Mucosa of stomach (tissue), 1 donor: Measurements from ENCODE around the gene B3GLCT.
"Not testable (repeated sequence)": the region's sequence is repeated elsewhere in the genome, so short reads cannot be mapped to it uniquely, and the experiment has no call there.

Experiments used
- H3K27me3 ChIP-seq: one replicate; pipeline ENCODE4 v1.7.0; 2013; ENCODE audit warnings: mild to moderate bottlenecking, low read length; ENCODE audit not compliant: control insufficient read depth, insufficient read depth
- H3K36me3 ChIP-seq: one replicate; pipeline ENCODE4 v1.7.0; 2013; ENCODE audit warnings: low read length; ENCODE audit not compliant: control insufficient read depth, insufficient read depth
- H3K4me1 ChIP-seq: one replicate; pipeline ENCODE4 v1.7.0; 2013; ENCODE audit warnings: mild to moderate bottlenecking, low read length; ENCODE audit not compliant: control insufficient read depth, insufficient read depth
- H3K4me3 ChIP-seq: one replicate; pipeline ENCODE4 v1.7.0; 2013; ENCODE audit warnings: low read length
- H3K9ac ChIP-seq: one replicate; pipeline ENCODE4 v1.7.0; 2013; ENCODE audit warnings: mild to moderate bottlenecking, low read length, moderate library complexity
- H3K9me3 ChIP-seq: one replicate; pipeline ENCODE4 v1.7.0; 2013; ENCODE audit warnings: mild to moderate bottlenecking, low read length, moderate library complexity; ENCODE audit not compliant: control insufficient read depth
- donor health status: Pancreatic carcinoma.

B3GLCT gene

DNA sequence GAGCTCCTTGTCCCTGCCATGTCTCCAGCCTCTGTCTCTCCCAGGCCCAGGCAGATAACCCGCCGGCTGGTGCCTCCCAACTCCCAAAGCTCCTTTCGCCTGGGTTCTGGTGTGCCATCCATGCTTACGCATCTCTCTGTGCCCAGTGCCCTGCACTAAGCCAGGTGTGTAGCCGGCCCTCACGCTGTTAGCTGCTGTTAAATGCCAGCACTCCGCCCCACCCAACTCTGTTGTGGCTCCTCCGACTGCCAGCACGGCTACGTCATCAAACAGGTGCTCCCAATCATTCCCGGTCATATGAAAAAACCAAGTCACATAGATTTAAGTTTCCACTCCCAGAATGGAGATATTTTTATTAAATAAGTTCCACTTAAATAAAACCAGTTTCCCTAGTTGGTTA is 31.0 kb upstream of the B3GLCT start:
- H3K27me3 ChIP-seq = no peaks in the 10 kb centered on the region
- H3K9me3 ChIP-seq = no peaks in the 10 kb centered on the region
- H3K36me3 ChIP-seq = no peaks in the 10 kb centered on the region
- H3K4me1 ChIP-seq = no peaks in the 10 kb centered on the region
- no peak overlapping the region for H3K9ac ChIP-seq
- H3K4me3 ChIP-seq = no peak overlapping the region

DNA sequence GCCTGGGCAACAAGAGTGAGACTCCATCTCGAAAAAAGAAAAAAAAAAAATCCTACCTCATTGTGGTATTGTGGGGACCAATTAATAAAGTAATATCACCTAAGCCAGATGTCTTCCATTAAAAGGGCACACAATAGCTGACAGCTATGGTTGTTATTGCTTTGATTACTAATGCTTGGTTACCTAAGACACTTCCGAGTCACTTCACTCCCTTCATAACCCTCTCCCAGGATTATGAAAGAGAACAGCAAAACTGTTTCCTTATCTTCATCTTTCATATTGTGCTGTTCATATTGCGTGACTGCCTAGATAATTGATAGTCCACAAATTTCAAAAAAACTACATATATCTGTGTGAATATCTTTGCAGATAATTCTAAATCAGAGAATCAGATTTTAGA is 27.8 kb upstream of the B3GLCT start:
- no peaks in the 10 kb centered on the region for H3K9me3 ChIP-seq
- no peak overlapping the region for H3K4me3 ChIP-seq
- H3K36me3 ChIP-seq = no peaks in the 10 kb centered on the region
- H3K27me3 ChIP-seq = no peaks in the 10 kb centered on the region
- no peaks in the 10 kb centered on the region for H3K4me1 ChIP-seq
- H3K9ac ChIP-seq = no peak overlapping the region

DNA sequence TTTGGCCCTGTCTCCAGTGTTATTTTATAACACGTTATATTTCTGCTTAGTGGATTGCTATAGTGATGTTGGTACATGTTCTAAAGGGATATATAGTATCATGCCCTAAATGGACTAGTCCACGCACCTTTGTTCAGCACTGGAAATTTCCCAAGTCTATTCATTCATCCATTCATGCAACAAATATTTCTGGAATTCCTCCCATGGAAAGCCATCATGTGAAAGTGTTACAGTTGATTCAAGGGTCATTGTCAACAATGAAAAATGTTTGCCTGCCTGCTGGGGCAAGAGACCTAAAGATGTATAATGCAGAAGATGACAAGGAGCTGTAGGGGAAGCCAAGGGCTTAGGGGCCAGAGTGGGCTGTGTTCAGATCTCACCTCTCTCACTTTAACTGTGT is 27.2 kb upstream of the B3GLCT start:
- H3K4me3 ChIP-seq = no peak overlapping the region
- H3K36me3 ChIP-seq = no peaks in the 10 kb centered on the region
- no peaks in the 10 kb centered on the region for H3K4me1 ChIP-seq
- no peaks in the 10 kb centered on the region for H3K27me3 ChIP-seq
- H3K9me3 ChIP-seq = no peaks in the 10 kb centered on the region
- H3K9ac ChIP-seq = no peak overlapping the region

DNA sequence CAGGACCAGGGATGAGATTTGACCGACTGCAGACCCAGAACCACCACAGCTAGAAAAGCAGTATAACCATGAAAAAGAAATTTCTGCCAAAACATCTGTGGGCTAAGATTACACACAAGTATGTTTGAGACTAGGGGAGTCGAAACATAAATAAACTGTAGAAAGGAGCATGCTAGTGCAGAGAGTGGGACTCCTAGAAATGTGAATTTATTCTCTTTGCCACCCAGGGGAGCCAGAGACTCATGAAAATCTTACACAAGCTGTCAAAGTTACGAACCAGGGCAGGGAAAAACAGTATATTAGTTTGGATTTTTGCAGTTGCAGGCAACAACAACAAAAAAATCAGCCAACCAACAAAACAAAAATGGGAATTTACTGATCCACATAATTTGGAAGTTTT is 25.8 kb upstream of the B3GLCT start:
- Histone ChIP-seq H3K9me3 (no peaks in the 10 kb centered on the region), H3K27me3 (no peaks in the 10 kb centered on the region), H3K4me3 (no peak overlapping the region), H3K9ac (no peak overlapping the region), H3K36me3 (no peaks in the 10 kb centered on the region), H3K4me1 (no peaks in the 10 kb centered on the region)

DNA sequence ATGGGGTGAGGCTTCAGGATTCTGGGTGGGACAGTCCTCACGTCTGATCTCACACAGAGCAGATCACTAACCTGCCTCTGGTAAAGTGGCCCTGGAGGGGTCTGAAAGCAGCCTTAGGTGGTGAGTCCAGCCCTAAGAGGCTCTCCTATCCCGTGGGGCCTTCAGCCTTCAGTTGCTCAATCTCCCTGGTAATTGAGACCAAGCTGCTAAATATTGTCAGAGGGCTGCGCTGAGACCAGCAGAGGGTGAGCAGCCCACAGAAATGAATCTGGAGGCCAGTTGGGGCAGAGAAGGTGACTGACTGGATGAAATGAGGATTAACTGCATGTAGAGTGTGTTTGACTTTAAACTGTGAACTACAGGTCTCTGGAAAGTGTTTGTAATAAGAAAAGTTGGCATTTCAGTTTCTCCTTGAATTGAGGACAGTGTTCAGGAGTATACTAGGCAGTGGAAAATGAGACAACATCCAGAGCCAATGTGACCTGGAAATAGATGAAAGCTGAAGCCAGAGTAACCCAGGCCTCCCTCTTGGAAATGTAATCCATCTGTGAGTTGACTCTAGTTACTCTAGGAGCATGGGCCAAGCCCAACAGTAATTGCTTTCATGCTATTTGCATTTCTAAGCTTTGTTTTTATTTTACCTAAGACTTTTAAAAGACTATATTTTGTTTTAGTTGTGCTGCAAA is 23.8 kb upstream of the B3GLCT start:
- Histone ChIP-seq H3K9me3 (no peaks in the 10 kb centered on the region), H3K4me3 (no peak overlapping the region), H3K9ac (no peak overlapping the region), H3K36me3 (no peaks in the 10 kb centered on the region), H3K27me3 (no peaks in the 10 kb centered on the region), H3K4me1 (no peaks in the 10 kb centered on the region)

DNA sequence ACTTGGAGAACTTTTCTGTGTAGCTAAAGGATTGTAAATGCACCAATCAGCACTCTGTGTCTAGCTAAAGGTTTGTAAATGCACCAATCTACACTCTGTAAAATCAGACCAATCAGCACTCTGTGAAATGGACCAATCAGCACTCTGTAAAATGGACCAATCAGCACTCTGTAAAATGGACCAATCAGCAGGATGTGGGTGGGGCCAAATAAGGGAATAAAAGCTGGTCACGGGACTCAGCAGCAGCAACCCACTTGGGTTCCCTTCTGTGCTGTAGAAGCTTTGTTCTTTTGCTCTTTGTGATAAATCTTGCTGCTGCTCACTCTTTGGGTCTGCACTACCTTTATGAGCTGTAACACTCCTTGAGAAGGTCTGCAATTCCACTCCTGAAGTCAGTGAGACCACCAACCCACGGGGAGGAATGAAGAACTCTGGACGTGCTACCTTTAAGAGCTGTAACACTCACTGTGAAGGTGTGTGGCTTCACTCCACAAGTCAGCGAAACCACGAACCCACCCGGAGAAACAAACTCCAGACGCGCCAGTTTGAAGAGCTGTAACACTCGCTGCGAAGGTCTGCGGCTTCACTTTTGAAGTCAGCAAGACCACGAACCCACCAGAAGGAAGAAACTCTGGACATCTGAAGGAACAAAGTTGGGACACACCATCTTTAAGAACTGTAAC is 21.8 kb upstream of the B3GLCT start:
- not testable (repeated sequence) for H3K27me3 ChIP-seq, H3K4me1 ChIP-seq, H3K9ac ChIP-seq, H3K4me3 ChIP-seq, H3K36me3 ChIP-seq, H3K9me3 ChIP-seq

DNA sequence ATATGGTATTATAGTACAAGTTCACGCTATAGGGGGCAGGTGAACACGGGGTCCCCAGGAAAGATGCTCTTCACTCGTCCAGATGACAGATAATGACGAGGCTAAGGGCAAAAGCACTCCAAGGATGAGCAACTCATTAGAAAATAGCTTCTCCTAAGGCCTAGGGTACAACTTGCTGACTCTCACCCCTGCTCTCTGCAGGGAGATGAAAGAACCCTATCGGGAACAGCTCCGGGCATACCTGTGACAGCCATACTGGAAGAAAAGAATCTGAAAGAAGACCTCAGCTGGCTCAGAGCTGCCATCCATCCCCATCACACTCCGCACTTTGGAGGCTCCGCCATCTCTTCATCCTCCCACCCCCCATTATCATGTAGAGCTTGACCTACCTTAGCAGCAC is 20.5 kb upstream of the B3GLCT start:
- Histone ChIP-seq H3K4me3 (no peak overlapping the region), H3K27me3 (no peaks in the 10 kb centered on the region), H3K4me1 (no peaks in the 10 kb centered on the region), H3K9me3 (no peaks in the 10 kb centered on the region), H3K36me3 (no peaks in the 10 kb centered on the region), H3K9ac (no peak overlapping the region)

DNA sequence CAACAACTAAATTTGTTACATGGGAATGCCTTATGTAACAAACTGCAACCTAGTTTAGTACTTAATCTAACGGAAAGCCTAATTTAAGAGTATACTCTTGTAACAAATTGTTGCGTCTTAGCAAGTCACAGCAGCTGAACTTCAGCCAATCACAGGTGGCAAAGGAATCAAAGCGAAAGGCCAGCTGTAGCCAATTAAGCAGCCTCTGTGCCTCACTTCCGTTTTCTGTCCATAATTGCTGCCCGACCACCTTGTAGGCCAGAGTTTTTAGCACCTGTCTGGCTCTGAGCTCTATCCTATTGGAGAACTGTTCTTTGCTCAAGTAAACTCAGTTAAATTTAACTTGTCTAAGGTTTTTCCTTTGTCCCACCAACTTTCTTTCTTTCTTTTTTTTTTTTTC is 20.0 kb upstream of the B3GLCT start:
- no peaks in the 10 kb centered on the region for H3K4me1 ChIP-seq

DNA sequence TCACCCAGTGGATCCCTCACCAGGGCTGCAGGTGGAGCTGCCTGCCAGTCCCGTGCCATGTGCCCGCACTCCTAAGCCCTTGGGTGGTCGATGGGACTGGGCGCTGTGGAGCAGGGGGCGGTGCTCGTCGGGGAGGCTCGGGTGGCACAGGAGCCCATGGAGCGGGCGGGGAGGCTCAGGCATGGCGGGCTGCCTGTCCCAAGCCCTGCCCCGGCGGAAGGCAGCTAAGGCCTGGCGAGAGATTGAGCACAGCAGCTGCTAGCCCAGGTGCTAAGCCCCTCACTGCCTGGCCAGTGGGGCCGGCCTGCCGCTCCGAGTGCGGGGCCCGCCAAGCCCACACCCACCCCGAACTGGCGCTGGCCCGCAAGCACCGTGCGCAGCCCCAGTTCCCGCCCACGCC is 16.8 kb upstream of the B3GLCT start:
- no peaks in the 10 kb centered on the region for H3K4me1 ChIP-seq
- no peak overlapping the region for H3K4me3 ChIP-seq

More for the DNA sequence above, 20.0 kb upstream of the B3GLCT start:
- no peak overlapping the region for H3K9ac ChIP-seq
- H3K4me3 ChIP-seq = no peak overlapping the region
- no peaks in the 10 kb centered on the region for H3K9me3 ChIP-seq
- H3K36me3 ChIP-seq = no peaks in the 10 kb centered on the region
- no peaks in the 10 kb centered on the region for H3K27me3 ChIP-seq

DNA sequence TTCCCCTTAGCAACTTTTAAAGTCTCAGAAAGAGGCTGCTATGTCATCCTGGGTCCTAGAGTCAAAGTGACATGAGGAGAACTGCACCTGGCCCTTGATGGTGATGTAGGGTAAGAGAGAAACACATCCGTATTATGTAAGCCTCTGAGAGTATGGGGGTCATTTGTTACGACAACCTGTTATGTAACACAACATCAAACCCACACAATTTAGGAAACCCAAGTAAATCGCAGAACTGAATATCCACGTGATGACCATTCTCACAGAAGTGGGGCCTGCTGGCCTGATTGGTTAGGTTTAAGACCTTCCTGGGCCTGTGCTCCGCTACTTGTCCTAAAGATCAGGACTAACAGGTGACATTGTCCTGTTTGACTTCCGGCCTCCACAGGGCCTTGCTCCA is 15.3 kb upstream of the B3GLCT start:
- Histone ChIP-seq H3K4me1 (no peaks in the 10 kb centered on the region), H3K4me3 (no peak overlapping the region), H3K27me3 (no peaks in the 10 kb centered on the region), H3K9me3 (no peaks in the 10 kb centered on the region), H3K36me3 (no peaks in the 10 kb centered on the region), H3K9ac (no peak overlapping the region)

More for the DNA sequence above, 16.8 kb upstream of the B3GLCT start:
- Histone ChIP-seq H3K9ac (no peak overlapping the region), H3K36me3 (no peaks in the 10 kb centered on the region), H3K27me3 (no peaks in the 10 kb centered on the region), H3K9me3 (no peaks in the 10 kb centered on the region)

DNA sequence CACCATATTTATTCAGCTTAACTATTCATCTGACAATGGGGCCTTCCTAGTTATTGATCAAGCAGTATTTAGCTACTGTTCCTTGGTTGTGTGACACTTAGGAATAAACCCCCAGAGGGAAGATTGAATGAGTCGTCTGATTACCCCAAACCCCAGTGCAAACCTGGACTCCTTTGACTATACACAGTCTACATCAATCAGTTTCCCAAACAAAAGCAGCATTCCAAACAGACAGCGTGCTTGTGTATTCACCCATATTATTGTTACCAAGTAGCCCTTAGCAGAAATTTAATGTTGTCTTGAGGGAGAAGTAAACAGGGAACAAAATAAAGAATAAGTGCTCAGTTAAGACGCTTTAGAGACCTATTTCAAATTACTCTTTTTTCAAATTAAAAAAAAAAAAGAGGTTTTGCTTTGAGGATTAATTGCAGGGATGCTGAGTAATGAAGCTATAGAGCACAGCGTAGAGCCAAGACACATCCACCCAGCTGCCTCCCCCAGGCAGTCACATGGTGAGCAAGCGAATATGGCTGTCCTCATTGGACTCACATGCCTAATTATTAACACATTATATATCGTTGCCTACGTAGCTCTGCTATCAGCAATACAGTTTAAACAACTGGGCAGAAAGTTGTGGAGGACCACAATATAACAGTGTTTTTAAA is 14.7 kb upstream of the B3GLCT start:
- no peaks in the 10 kb centered on the region for H3K9me3 ChIP-seq
- H3K9ac ChIP-seq = no peak overlapping the region
- H3K27me3 ChIP-seq = no peaks in the 10 kb centered on the region

DNA sequence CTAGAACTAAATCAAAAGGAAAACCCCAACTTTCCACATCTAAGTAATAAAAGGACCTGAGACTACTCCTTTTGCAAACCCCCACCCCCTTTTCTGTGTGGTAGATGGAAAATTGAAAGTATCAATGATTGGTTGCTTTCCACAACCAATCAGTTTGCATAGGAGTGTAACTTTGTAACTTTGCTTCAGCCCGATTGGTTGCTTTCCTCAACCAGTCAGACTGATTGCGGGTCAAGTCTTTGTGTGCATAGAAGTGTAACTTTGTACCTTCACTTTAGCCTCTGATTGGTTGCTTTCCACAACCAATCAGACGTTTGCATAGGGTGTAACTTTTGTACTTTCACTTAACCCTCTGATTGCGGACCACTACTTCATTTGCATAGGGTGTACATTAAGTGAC is 8.0 kb upstream of the B3GLCT start:
- Histone ChIP-seq H3K9ac (no peak overlapping the region), H3K36me3 (no peaks in the 10 kb centered on the region), H3K4me1 (no peaks in the 10 kb centered on the region), H3K9me3 (no peaks in the 10 kb centered on the region), H3K27me3 (no peaks in the 10 kb centered on the region), H3K4me3 (no peak overlapping the region)

More for the DNA sequence above, 14.7 kb upstream of the B3GLCT start:
- Histone ChIP-seq H3K36me3 (no peaks in the 10 kb centered on the region), H3K4me1 (no peaks in the 10 kb centered on the region), H3K4me3 (no peak overlapping the region)
